GM19099 (cell line): ENCODE data around the gene TMEM151A.
A peak's percentile ranks its signal among the peaks of the same experiment; 100 is the strongest.

Experiments
- POLR2A ChIP-seq: IDR thresholded peaks from 3 replicates; pipeline ENCODE4 v1.6.1; 2011; ENCODE audit warnings: low read depth; ENCODE audit not compliant: insufficient read length; ENCODE audit errors: extremely low read depth

The TMEM151A gene

GRCh38 chr11:66333220-66333877 is 41.7 kb downstream of the TMEM151A start:
- no peak for TF ChIP-seq POLR2A

- no peak for TF ChIP-seq POLR2A
Observed at GRCh38 chr11:66333896-66334604, 42.4 kb downstream of the TMEM151A start.

DNA sequence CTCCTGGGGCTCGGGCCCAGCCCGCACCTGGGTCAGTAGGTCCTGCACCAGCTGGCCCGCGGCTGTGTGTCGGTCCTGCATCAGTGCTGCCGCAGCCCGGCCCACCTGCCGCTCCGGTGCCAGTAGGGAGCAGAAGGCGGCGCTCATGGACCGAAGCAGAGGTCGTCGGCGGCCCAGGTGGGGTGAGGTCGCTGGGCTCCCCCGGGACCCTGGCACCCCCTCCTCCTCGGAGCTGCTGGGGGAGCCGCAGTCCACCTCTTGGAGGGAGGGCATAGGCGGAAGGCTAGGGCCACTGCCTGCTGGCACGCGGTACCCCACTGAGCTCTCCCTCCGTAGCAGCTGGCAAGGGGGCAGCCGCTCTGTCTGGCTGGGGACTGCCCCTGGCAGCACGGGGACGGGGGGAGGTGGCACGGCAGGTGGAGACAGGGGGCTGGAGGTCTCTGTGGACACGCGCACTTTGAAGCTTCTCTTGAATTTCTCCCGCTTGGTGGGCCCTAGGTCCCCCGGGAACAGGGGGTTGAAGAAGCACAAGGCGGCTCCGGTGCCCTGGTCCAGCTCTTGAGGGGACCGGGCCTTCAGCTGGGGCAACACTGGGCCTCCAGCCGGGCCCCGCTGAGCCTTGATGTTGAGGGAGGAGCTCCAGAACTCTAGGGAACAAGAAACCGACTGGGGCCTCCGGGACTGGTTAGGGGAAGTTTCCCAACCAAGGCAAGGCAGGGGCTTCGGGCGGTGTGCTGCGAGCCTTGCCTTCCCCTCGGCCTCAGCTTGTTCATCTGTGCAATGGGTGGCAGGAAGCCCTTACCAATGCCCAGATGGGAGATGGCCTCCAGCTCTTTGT is 43.1 kb downstream of the TMEM151A start:
- TF ChIP-seq POLR2A = no peak

- TF ChIP-seq POLR2A = no peak
Observed at GRCh38 chr11:66335531-66336233, 44.0 kb downstream of the TMEM151A start.

DNA sequence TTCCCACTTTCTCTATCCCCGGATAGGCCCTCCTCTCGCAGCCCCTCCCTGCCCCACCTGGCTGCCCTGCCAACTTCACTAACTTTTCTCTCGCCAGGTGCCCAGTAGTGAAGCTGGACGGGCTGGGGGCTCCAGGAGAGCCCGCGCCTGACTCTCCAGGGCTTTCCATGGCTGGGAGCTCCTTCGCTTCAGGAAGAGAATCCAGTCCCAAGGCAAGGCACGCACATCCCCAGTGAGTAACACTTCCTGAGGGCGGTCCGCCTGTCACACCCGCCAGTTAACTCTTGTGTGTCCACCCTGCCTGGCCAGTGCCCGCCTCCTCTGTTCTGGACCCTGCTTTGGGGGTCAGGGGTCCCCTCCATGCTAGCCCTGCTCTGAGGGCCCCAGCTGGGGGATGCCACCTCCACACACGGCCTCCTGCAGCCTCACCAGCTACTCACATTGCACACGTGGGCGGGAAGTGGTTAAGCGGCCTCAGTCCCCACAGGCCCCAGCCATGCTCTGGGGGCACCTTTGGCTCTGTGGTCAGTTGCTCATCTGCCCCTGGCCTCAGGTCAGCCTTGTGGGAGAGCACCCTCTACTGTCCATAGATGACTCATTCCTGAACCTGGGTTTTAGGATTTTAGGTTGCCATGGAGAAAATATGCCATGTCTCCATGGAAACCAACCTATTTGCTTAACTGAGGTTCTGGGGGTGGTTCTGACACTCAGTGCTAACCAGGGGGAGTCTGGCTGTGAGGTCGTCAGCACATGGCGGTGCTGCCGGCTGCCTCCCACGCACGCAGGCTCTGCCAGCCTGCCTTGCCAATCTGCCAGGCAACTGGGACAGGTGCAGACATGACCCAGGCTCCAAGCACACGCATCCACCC is 44.8 kb downstream of the TMEM151A start, which contains the start of gene RIN1:
TSS of gene RIN1 (minus strand) at position 201 of the 869 bp plus-strand sequence. CDS start at position 169, 32 bp downstream.
- peak; percentile 27 for TF ChIP-seq POLR2A

DNA sequence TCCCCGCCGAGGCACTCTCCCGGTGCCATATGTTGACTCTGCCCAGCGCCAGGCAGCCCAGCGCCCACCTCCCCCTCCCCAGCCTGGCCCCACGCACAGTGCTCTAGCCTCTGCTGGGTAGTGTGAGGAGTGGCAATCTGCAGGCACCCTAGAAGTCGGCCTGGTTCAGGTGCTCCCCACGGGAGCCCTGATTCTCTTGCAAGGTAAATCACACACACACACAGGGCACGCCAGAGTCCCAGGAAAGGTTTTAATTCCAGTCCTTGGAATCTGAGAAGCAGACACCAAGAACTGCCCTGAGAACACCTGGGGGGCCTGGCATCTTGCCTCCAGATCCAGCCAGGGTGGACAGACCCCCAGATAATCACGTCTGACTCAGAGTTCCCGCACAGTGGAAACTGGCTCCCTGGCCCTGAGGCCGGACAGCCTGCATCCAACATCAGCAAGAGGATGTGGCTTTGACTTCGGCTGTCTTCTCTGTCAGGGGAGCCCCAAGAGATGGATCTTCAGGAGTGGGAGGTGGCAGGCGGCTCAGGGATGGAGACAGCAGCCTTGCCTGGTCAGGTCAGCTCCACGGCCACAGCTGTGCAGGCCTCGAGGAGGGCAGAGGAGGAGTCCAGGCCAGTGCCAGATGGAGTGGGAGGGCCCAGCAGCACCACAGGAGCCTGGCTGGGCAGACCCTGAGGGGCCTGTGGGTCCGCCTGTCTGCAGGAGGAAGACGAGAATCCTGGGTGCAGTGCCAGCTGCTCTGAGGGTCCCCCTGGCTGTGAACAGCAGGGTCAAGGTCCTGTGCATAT is 45.6 kb downstream of the TMEM151A start:
- TF ChIP-seq POLR2A = no peak

DNA sequence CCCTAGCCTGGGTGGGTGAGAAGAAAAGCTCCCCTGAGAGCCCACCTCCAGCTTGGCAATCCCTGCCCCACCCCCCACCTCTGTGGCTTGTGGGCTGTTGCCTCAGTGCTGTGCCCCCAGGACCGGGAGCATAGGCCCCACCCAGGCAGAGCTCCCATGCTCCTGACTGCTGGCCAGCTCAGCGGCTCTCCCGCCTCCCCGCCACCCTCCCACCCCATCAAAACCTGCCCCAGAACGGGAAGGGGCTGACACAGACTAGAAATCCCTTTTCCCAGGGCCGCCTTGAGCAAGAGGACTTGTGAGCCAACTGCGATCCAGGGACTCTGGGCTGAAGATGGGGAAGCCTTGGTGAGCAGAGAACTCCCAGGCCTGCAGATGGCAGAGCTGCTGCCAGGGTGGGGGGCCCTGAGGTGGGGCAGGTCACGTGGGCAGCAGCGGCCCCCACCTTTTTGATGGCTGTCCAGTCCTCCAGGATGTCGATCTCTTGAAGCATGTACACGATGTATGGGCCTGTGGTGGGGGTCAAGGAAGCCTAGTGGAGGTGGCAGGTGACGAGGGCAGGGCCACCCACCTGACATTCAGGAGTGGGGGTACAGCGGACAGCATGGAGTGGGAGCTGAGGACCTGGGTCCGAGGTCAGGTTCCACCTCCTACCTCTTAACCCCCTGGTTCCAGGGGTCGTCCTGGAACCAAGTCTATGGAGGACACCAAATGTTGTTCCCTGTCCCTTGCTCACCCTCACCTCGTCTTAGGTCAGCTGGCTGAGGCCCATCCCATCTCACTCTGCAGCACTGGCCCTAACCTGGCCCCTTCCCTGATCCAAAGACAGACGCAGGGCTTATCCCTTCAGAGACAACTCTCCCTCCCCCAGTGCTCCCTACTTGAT is 46.8 kb downstream of the TMEM151A start:
- TF ChIP-seq POLR2A = no peak

GRCh38 chr11:66339162-66339675 is 47.5 kb downstream of the TMEM151A start:
- no peak for TF ChIP-seq POLR2A

GRCh38 chr11:66339686-66340483 is 48.2 kb downstream of the TMEM151A start:
- TF ChIP-seq POLR2A = no peak

GRCh38 chr11:66340596-66341501 is 49.2 kb downstream of the TMEM151A start:
- TF ChIP-seq POLR2A = no peak

GRCh38 chr11:66341502-66342126 is 49.9 kb downstream of the TMEM151A start:
- no peak for TF ChIP-seq POLR2A
